MM.1S (cell line): Measurements from ENCODE around the gene RDH12.

Source experiments
- CTCF ChIP-seq: fragments of 300-600 bp; sonication (generic); IDR thresholded peaks from 2 replicates; pipeline ENCODE4 v1.5.1; 2016; ENCODE audit warnings: antibody characterized with exemption, low read length, mixed read lengths
- EZH2 ChIP-seq: fragments of 300-600 bp; sonication (generic); optimal IDR thresholded peaks from 2 replicates; pipeline ENCODE3; 2017; ENCODE audit warnings: low read depth, mild to moderate bottlenecking, antibody characterized with exemption, low read length, mixed read lengths
- EZH2phosphoT487 ChIP-seq: fragments of 300-600 bp; sonication (generic); IDR thresholded peaks from 2 replicates; pipeline ENCODE4 v1.6.1; 2018; ENCODE audit warnings: antibody characterized with exemption, low read length

- TF ChIP-seq CTCF: no peak
- TF ChIP-seq EZH2phosphoT487: no peak
- no peak for TF ChIP-seq EZH2
Observed at GRCh38 chr14:67744046-67744445, 42.4 kb downstream of the RDH12 start.
